CD14-positive monocyte (primary cell): ENCODE data around the gene GPC5. TPM values are rescaled to one million over a fixed set of nuclear protein-coding genes. Genes with fewer than 3 reads are reported as not detected.

Experiments
- DNase-seq, 3 donors: peaks; one replicate each; pipeline ENCODE4 v3.0.0-alpha.2; 2011 to 2022
- H2AFZ ChIP-seq: 2 replicates; pipeline ENCODE4 v1.6.0; 2012; ENCODE audit warnings: mild to moderate bottlenecking, low read depth, low read length, inconsistent platforms; ENCODE audit not compliant: insufficient read depth, poor library complexity, severe bottlenecking
- H3K27ac ChIP-seq, 2 donors: 1 replicate in 1 of 2; 2 replicates in 1 of 2; pipeline ENCODE4 v1.5.1; 2012 to 2013; ENCODE audit warnings: low read length in 2 of 2, control low read depth in 1 of 2, inconsistent platforms in 1 of 2, low read depth in 1 of 2, mild to moderate bottlenecking in 1 of 2
- H3K27me3 ChIP-seq, 2 donors: one replicate each; pipeline versions ENCODE4 v1.6.0 to v1.6.1; 2011 to 2013; ENCODE audit warnings: low read length in 2 of 2; ENCODE audit not compliant: control insufficient read depth in 2 of 2, insufficient read depth in 2 of 2
- H3K36me3 ChIP-seq, 2 donors: replicated peaks in 1 of 2; 1 replicate in 1 of 2; 2 replicates in 1 of 2; pipeline versions ENCODE4 v1.5.1 to v1.6.1; 2012 to 2013; ENCODE audit warnings: low read length in 2 of 2, control low read depth in 1 of 2, inconsistent platforms in 1 of 2, mild to moderate bottlenecking in 1 of 2; ENCODE audit not compliant: insufficient read depth in 2 of 2, control insufficient read depth in 1 of 2
- H3K4me1 ChIP-seq, 2 donors: 1 replicate in 1 of 2; 2 replicates in 1 of 2; pipeline versions ENCODE4 v1.5.1 to v1.6.1; 2012 to 2013; ENCODE audit warnings: low read length in 2 of 2, control low read depth in 1 of 2, inconsistent platforms in 1 of 2, mild to moderate bottlenecking in 1 of 2, moderate library complexity in 1 of 2; ENCODE audit not compliant: insufficient read depth in 2 of 2, control insufficient read depth in 1 of 2
- H3K4me2 ChIP-seq: replicated peaks from 2 replicates; pipeline ENCODE3; 2012; ENCODE audit warnings: low read length, moderate library complexity, mild to moderate bottlenecking; ENCODE audit not compliant: poor library complexity, severe bottlenecking; ENCODE audit errors: extremely low read depth
- H3K4me3 ChIP-seq, 3 experiments: fragments of 200-600 bp in 1 of 3; sonication (generic) in 1 of 3; replicated peaks in 1 of 3; 1 replicate in 2 of 3; 2 replicates in 1 of 3; pipeline ENCODE4 v1.5.1; 2011 to 2013; ENCODE audit warnings: low read length in 3 of 3, mild to moderate bottlenecking in 3 of 3, control low read depth in 2 of 3, low read depth in 2 of 3, inconsistent platforms in 1 of 3, moderate library complexity in 1 of 3
- H3K79me2 ChIP-seq: 2 replicates; pipeline ENCODE4 v1.6.0; 2012; ENCODE audit warnings: mild to moderate bottlenecking, control low read depth, inconsistent platforms, low read length, moderate library complexity; ENCODE audit not compliant: insufficient read depth
- H3K9ac ChIP-seq: 2 replicates; pipeline ENCODE4 v1.6.0; 2017; ENCODE audit warnings: low read length, mild to moderate bottlenecking; ENCODE audit not compliant: insufficient read depth, poor library complexity, severe bottlenecking
- H3K9me3 ChIP-seq, 2 donors: replicated peaks in 1 of 2; 1 replicate in 1 of 2; 2 replicates in 1 of 2; pipeline versions ENCODE4 v1.5.1 to v1.6.1; 2012 to 2013; ENCODE audit warnings: low read length in 2 of 2, control low read depth in 1 of 2; ENCODE audit not compliant: control insufficient read depth in 1 of 2, insufficient read depth in 1 of 2
- H4K20me1 ChIP-seq: 2 replicates; pipeline ENCODE4 v1.6.0; 2012; ENCODE audit warnings: mild to moderate bottlenecking, low read length, control low read depth, moderate library complexity; ENCODE audit not compliant: insufficient read depth
- H3K27ac Mint-ChIP-seq, 7 donors: one replicate each; pipeline ENCODE4 v1.8.0; 2020; ENCODE audit warnings: mild to moderate bottlenecking in 7 of 7, mixed read lengths in 7 of 7, moderate library complexity in 6 of 7, inconsistent platforms in 2 of 7
- H3K27me3 Mint-ChIP-seq, 3 donors: one replicate each; pipeline ENCODE4 v1.8.0; 2021 to 2022; ENCODE audit warnings: low read depth in 3 of 3, mild to moderate bottlenecking in 3 of 3, mixed read lengths in 3 of 3, moderate library complexity in 3 of 3, inconsistent platforms in 1 of 3
- H3K36me3 Mint-ChIP-seq, 2 donors: one replicate each; pipeline ENCODE4 v1.8.0; 2020; ENCODE audit warnings: mixed read lengths in 2 of 2, inconsistent platforms in 1 of 2, mild to moderate bottlenecking in 1 of 2
- H3K4me1 Mint-ChIP-seq: one replicate; pipeline ENCODE4 v1.8.0; 2020; ENCODE audit warnings: mild to moderate bottlenecking, mixed read lengths
- H3K4me3 Mint-ChIP-seq, 2 donors: one replicate each; pipeline ENCODE4 v1.8.0; 2020; ENCODE audit warnings: mild to moderate bottlenecking in 2 of 2, mixed read lengths in 2 of 2, moderate library complexity in 1 of 2
- H3K9me3 Mint-ChIP-seq, 7 donors: one replicate each; pipeline ENCODE4 v1.8.0; 2020 to 2022; ENCODE audit warnings: mixed read lengths in 7 of 7, mild to moderate bottlenecking in 6 of 7, moderate library complexity in 6 of 7, inconsistent platforms in 2 of 7
- WGBS: methylation state at CpG from one replicate; pipeline ENCODE4 v1.1.5; 2013; ENCODE audit warnings: missing lambda C conversion rate; ENCODE audit not compliant: insufficient coverage; 5-methylcytosine and 5-hydroxymethylcytosine counted together
- intact Hi-C, 2 donors: fragments of 100-400 bp; cut with micrococcal nuclease; formaldehyde crosslinking; loops; one replicate each; pipeline versions ENCODE4 v1.15.0 to v1.15.1; 2023
- polyA plus RNA-seq, 3 donors: library from polyadenylated mRNA; depleted of rRNA in 1 of 3; unstranded in 2 of 3; stranded (reverse) in 1 of 3; fragments of 300-500 nt in 2 of 3; fragments of >200 nt in 1 of 3; fragmentation: Illumina TruSeq in 2 of 3; gene quantifications; 1 replicate in 2 of 3; 2 replicates in 1 of 3; pipeline ENCODE4 v1.2.3, GENCODE V29; 2012 to 2021
- TF ChIP-seq, protein P1 (sequence below): fragments of 200-600 bp; IDR thresholded peaks from one replicate; pipeline ENCODE4 v1.8.0; 2022; ENCODE audit warnings: antibody characterized with exemption, mild to moderate bottlenecking

Gene GPC5
- polyA plus RNA-seq, 3 donors = not detected

DNA sequence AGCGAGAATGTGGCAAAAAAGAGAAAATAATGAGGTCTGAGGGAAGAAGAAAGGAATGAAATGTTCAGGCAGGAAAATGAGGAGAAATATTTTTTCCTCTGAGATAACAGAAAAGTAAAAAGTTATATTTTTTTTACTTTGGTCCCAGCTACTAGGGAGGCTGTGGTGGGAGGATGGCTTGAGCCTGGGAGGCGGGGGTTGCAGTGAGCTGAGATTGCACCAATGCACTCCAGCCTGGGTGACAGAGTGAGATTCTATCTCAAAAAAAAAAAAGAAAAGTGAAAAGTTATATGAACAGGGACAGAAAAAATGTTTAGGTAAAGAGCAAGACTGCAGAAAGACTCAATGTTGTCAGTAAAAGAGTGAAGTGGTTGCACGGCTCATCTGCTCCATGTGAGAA, 1224.5 kb downstream of the GPC5 start:
- Histone ChIP-seq H3K4me2 (no peak overlapping the region), H3K9ac (no peak overlapping the region), H3K9me3 (peaks cover 19 to 20% of the 10 kb centered on the region in 2 donors), H3K79me2 (no peaks in the 10 kb centered on the region), H3K4me1 (no peaks in the 10 kb centered on the region), H2AFZ (no peak overlapping the region), H4K20me1 (no peaks in the 10 kb centered on the region), H3K36me3 (no peaks in the 10 kb centered on the region), H3K4me3 (no peak overlapping the region), H3K27ac (no peak overlapping the region), H3K27me3 (no peaks in the 10 kb centered on the region)
- no peaks in the 10 kb centered on the region for H3K4me1 Mint-ChIP-seq
- intact Hi-C loops = no loop called here
- TF ChIP-seq, protein P1, sequence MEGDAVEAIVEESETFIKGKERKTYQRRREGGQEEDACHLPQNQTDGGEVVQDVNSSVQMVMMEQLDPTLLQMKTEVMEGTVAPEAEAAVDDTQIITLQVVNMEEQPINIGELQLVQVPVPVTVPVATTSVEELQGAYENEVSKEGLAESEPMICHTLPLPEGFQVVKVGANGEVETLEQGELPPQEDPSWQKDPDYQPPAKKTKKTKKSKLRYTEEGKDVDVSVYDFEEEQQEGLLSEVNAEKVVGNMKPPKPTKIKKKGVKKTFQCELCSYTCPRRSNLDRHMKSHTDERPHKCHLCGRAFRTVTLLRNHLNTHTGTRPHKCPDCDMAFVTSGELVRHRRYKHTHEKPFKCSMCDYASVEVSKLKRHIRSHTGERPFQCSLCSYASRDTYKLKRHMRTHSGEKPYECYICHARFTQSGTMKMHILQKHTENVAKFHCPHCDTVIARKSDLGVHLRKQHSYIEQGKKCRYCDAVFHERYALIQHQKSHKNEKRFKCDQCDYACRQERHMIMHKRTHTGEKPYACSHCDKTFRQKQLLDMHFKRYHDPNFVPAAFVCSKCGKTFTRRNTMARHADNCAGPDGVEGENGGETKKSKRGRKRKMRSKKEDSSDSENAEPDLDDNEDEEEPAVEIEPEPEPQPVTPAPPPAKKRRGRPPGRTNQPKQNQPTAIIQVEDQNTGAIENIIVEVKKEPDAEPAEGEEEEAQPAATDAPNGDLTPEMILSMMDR = no peak
- peaks cover 0 to 25% (median 3%) of the 10 kb centered on the region in 7 donors for H3K9me3 Mint-ChIP-seq
- H3K27ac Mint-ChIP-seq = no peak overlapping the region
- peaks cover 0 to 1% (median 0%) of the 10 kb centered on the region in 3 donors for H3K27me3 Mint-ChIP-seq
- no peaks in the 10 kb centered on the region for H3K36me3 Mint-ChIP-seq
- H3K4me3 Mint-ChIP-seq = no peak overlapping the region
- DNase-seq = no peak
- 89% methylated on average over 2 of the region's 3 CpGs for WGBS

DNA sequence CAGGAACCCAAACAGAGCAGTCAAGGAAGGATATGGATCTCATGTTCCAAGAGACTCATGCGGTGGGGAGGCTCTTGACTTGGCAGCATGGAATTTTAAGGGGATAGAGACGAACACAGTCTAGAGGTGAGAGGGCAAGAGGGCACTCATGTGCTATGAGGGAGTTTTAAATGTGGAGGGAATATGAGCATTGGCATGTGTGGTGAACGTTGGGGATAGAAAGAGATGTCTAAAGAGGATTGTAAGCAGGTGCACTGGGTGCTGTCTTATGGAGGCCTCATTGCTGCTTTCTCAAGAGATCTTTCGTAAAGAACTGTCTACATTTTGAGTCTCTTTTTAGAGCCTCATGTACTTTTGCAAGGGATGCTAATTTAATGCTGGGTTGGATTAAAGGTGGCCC, 1227.9 kb downstream of the GPC5 start:
- DNase-seq = no peak
- H4K20me1 ChIP-seq = no peaks in the 10 kb centered on the region
- TF ChIP-seq, protein P1 = no peak
- H3K27me3 ChIP-seq = no peaks in the 10 kb centered on the region
- no peak overlapping the region for H3K4me2 ChIP-seq
- peaks cover 0 to 29% (median 4%) of the 10 kb centered on the region in 7 donors for H3K9me3 Mint-ChIP-seq
- no peak overlapping the region for H3K27ac ChIP-seq
- intact Hi-C loops = no loop called here
- H3K4me1 Mint-ChIP-seq = no peaks in the 10 kb centered on the region
- no peak overlapping the region for H3K27ac Mint-ChIP-seq
- H3K27me3 Mint-ChIP-seq = peaks cover 0 to 1% (median 0%) of the 10 kb centered on the region in 3 donors
- no peaks in the 10 kb centered on the region for H3K36me3 Mint-ChIP-seq
- WGBS = 74% methylated on average over 3 of the region's 4 CpGs
- peaks cover 22 to 24% of the 10 kb centered on the region in 2 donors for H3K9me3 ChIP-seq
- no peak overlapping the region for H2AFZ ChIP-seq
- no peaks in the 10 kb centered on the region for H3K4me1 ChIP-seq
- no peak overlapping the region for H3K9ac ChIP-seq
- H3K36me3 ChIP-seq = no peaks in the 10 kb centered on the region
- no peaks in the 10 kb centered on the region for H3K79me2 ChIP-seq
- no peak overlapping the region for H3K4me3 Mint-ChIP-seq
- H3K4me3 ChIP-seq = no peak overlapping the region
